ENCODE data around the gene XPNPEP1.

Gene XPNPEP1

GRCh38 chr10:109899356-109900331 lies 23.7 kb downstream of the XPNPEP1 start:
- no CpG with 5 or more reads among the region's 9 CpGs for WGBS (ENCODE audit: extremely low coverage, insufficient coverage, low lambda C conversion rate)
- H3K79me1 ChIP-seq (ENCODE audit: low read length): peaks cover 8% of the 10 kb centered on the region
- H4K5ac ChIP-seq (ENCODE audit: low read length): no peak overlapping the region
- H3K9ac ChIP-seq (ENCODE audit: low read length): no peak overlapping the region
- H3K79me2 ChIP-seq (ENCODE audit: control insufficient read depth, insufficient read depth, low read length): no peaks in the 10 kb centered on the region
- no peak overlapping the region for H3K4me3 ChIP-seq (ENCODE audit: low read length)
- no peaks in the 10 kb centered on the region for H3K36me3 ChIP-seq (ENCODE audit: control insufficient read depth, insufficient read depth, low read length)
- H2BK5ac ChIP-seq (ENCODE audit: low read length): no peak overlapping the region
- no peaks in the 10 kb centered on the region for H3K4me1 ChIP-seq (ENCODE audit: control insufficient read depth, low read depth, low read length)
- no peak for DNase-seq
- no peak overlapping the region for H3K27ac ChIP-seq (ENCODE audit: low read depth, low read length)
- H2BK15ac ChIP-seq (replicated peaks; ENCODE audit: low read depth): no peak overlapping the region
- no peak overlapping the region for H2BK120ac ChIP-seq (ENCODE audit: low read depth, low read length)
- no peak overlapping the region for H3K23ac ChIP-seq (ENCODE audit: low read length)
- no peak overlapping the region for H3K18ac ChIP-seq (ENCODE audit: low read length)
- H3K27me3 ChIP-seq (ENCODE audit: insufficient read depth, low read length, poor library complexity): no peaks in the 10 kb centered on the region
- H2AK5ac ChIP-seq (ENCODE audit: low read length): no peak overlapping the region
- no peak overlapping the region for H4K8ac ChIP-seq (ENCODE audit: low read depth, low read length)
- no peak overlapping the region for H3K56ac ChIP-seq (ENCODE audit: low read length)
- no peak overlapping the region for H3K4ac ChIP-seq (ENCODE audit: low read depth, low read length)
- H3K4me2 ChIP-seq (ENCODE audit: low read length): no peak overlapping the region

GRCh38 chr10:109898666-109899355 lies 24.5 kb downstream of the XPNPEP1 start:
- H3K9ac ChIP-seq (ENCODE audit: low read length): no peak overlapping the region
- DNase-seq: no peak
- H4K8ac ChIP-seq (ENCODE audit: low read depth, low read length): no peak overlapping the region
- H2AK5ac ChIP-seq (ENCODE audit: low read length): no peak overlapping the region
- whole genome bisulfite sequencing (ENCODE audit: extremely low coverage, insufficient coverage, low lambda C conversion rate): no CpG with 5 or more reads among the region's 5 CpGs
- no peak overlapping the region for H2BK15ac ChIP-seq (replicated peaks; ENCODE audit: low read depth)
- no peak overlapping the region for H3K27ac ChIP-seq (ENCODE audit: low read depth, low read length)
- H3K18ac ChIP-seq (ENCODE audit: low read length): no peak overlapping the region
- H3K4me1 ChIP-seq (ENCODE audit: control insufficient read depth, low read depth, low read length): no peaks in the 10 kb centered on the region
- no peaks in the 10 kb centered on the region for H3K79me2 ChIP-seq (ENCODE audit: control insufficient read depth, insufficient read depth, low read length)
- no peak overlapping the region for H4K5ac ChIP-seq (ENCODE audit: low read length)
- H3K23ac ChIP-seq (ENCODE audit: low read length): no peak overlapping the region
- no peak overlapping the region for H3K4me3 ChIP-seq (ENCODE audit: low read length)
- no peak overlapping the region for H2BK120ac ChIP-seq (ENCODE audit: low read depth, low read length)
- no peaks in the 10 kb centered on the region for H3K27me3 ChIP-seq (ENCODE audit: insufficient read depth, low read length, poor library complexity)
- no peak overlapping the region for H3K56ac ChIP-seq (ENCODE audit: low read length)
- H2BK5ac ChIP-seq (ENCODE audit: low read length): no peak overlapping the region
- no peak overlapping the region for H3K4ac ChIP-seq (ENCODE audit: low read depth, low read length)
- H3K79me1 ChIP-seq (ENCODE audit: low read length): peaks cover 8% of the 10 kb centered on the region
- no peaks in the 10 kb centered on the region for H3K36me3 ChIP-seq (ENCODE audit: control insufficient read depth, insufficient read depth, low read length)
- no peak overlapping the region for H3K4me2 ChIP-seq (ENCODE audit: low read length)

GRCh38 chr10:109898007-109898406 lies 25.3 kb downstream of the XPNPEP1 start:
- H2AK5ac ChIP-seq (ENCODE audit: low read length): no peak overlapping the region
- WGBS (ENCODE audit: extremely low coverage, insufficient coverage, low lambda C conversion rate): no CpG with 5 or more reads among the region's 6 CpGs
- H3K27me3 ChIP-seq (ENCODE audit: insufficient read depth, low read length, poor library complexity): no peaks in the 10 kb centered on the region
- no peak overlapping the region for H2BK120ac ChIP-seq (ENCODE audit: low read depth, low read length)
- no peak overlapping the region for H2BK5ac ChIP-seq (ENCODE audit: low read length)
- DNase-seq: no peak
- no peak overlapping the region for H3K18ac ChIP-seq (ENCODE audit: low read length)
- no peak overlapping the region for H3K27ac ChIP-seq (ENCODE audit: low read depth, low read length)
- H3K56ac ChIP-seq (ENCODE audit: low read length): no peak overlapping the region
- peaks cover 8% of the 10 kb centered on the region for H3K79me1 ChIP-seq (ENCODE audit: low read length)
- H3K36me3 ChIP-seq (ENCODE audit: control insufficient read depth, insufficient read depth, low read length): no peaks in the 10 kb centered on the region
- no peaks in the 10 kb centered on the region for H3K79me2 ChIP-seq (ENCODE audit: control insufficient read depth, insufficient read depth, low read length)
- no peak overlapping the region for H4K8ac ChIP-seq (ENCODE audit: low read depth, low read length)
- peaks cover 4% of the 10 kb centered on the region for H3K4me1 ChIP-seq (ENCODE audit: control insufficient read depth, low read depth, low read length)
- H3K9ac ChIP-seq (ENCODE audit: low read length): no peak overlapping the region
- H2BK15ac ChIP-seq (replicated peaks; ENCODE audit: low read depth): no peak overlapping the region
- H4K5ac ChIP-seq (ENCODE audit: low read length): no peak overlapping the region
- H3K4me2 ChIP-seq (ENCODE audit: low read length): no peak overlapping the region
- no peak overlapping the region for H3K23ac ChIP-seq (ENCODE audit: low read length)
- H3K4me3 ChIP-seq (ENCODE audit: low read length): no peak overlapping the region
- no peak overlapping the region for H3K4ac ChIP-seq (ENCODE audit: low read depth, low read length)

DNA sequence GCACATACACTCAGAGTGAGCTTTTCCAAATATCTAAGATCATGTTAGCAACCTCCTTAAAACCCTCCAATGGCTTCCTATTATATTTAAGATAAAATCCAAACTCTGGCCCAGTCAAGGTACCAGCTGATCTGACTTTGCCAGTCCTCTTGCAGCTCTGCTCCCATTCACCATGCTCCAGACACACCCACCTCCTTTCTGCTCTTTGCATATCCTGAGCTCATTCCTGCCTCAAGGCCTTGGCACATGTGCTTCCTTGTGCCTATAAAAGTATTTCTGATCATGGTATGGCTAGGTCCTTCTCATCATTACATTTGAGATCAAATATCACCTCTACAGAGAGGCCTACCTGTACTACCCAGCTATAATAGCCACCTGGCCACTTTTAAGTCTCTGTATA lies 27.5 kb downstream of the XPNPEP1 start:
- H2AK5ac ChIP-seq (ENCODE audit: low read length): no peak overlapping the region
- peaks cover 2% of the 10 kb centered on the region for H3K79me1 ChIP-seq (ENCODE audit: low read length)
- H4K5ac ChIP-seq (ENCODE audit: low read length): no peak overlapping the region
- no peak overlapping the region for H3K4me2 ChIP-seq (ENCODE audit: low read length)
- no peak overlapping the region for H3K18ac ChIP-seq (ENCODE audit: low read length)
- no peak for DNase-seq
- H2BK15ac ChIP-seq (replicated peaks; ENCODE audit: low read depth): no peak overlapping the region
- no peak overlapping the region for H4K8ac ChIP-seq (ENCODE audit: low read depth, low read length)
- no peak overlapping the region for H2BK5ac ChIP-seq (ENCODE audit: low read length)
- no peak overlapping the region for H2BK120ac ChIP-seq (ENCODE audit: low read depth, low read length)
- no peak overlapping the region for H3K9ac ChIP-seq (ENCODE audit: low read length)
- peaks cover 5% of the 10 kb centered on the region for H3K4me1 ChIP-seq (ENCODE audit: control insufficient read depth, low read depth, low read length)
- H3K56ac ChIP-seq (ENCODE audit: low read length): no peak overlapping the region
- H3K27ac ChIP-seq (ENCODE audit: low read depth, low read length): no peak overlapping the region
- no peak overlapping the region for H3K4me3 ChIP-seq (ENCODE audit: low read length)
- H3K36me3 ChIP-seq (ENCODE audit: control insufficient read depth, insufficient read depth, low read length): no peaks in the 10 kb centered on the region
- H3K23ac ChIP-seq (ENCODE audit: low read length): no peak overlapping the region
- H3K27me3 ChIP-seq (ENCODE audit: insufficient read depth, low read length, poor library complexity): no peaks in the 10 kb centered on the region
- no peak overlapping the region for H3K4ac ChIP-seq (ENCODE audit: low read depth, low read length)
- H3K79me2 ChIP-seq (ENCODE audit: control insufficient read depth, insufficient read depth, low read length): no peaks in the 10 kb centered on the region

GRCh38 chr10:109895095-109895818 lies 28.1 kb downstream of the XPNPEP1 start:
- no peak overlapping the region for H3K4ac ChIP-seq (ENCODE audit: low read depth, low read length)
- no peak overlapping the region for H2BK15ac ChIP-seq (replicated peaks; ENCODE audit: low read depth)
- no peaks in the 10 kb centered on the region for H3K36me3 ChIP-seq (ENCODE audit: control insufficient read depth, insufficient read depth, low read length)
- no peaks in the 10 kb centered on the region for H3K79me2 ChIP-seq (ENCODE audit: control insufficient read depth, insufficient read depth, low read length)
- no peak overlapping the region for H3K4me2 ChIP-seq (ENCODE audit: low read length)
- no peak overlapping the region for H3K4me3 ChIP-seq (ENCODE audit: low read length)
- H3K23ac ChIP-seq (ENCODE audit: low read length): no peak overlapping the region
- H2BK5ac ChIP-seq (ENCODE audit: low read length): no peak overlapping the region
- no peak overlapping the region for H4K5ac ChIP-seq (ENCODE audit: low read length)
- DNase-seq: no peak
- no peak overlapping the region for H4K8ac ChIP-seq (ENCODE audit: low read depth, low read length)
- peaks cover 2% of the 10 kb centered on the region for H3K79me1 ChIP-seq (ENCODE audit: low read length)
- no peak overlapping the region for H3K56ac ChIP-seq (ENCODE audit: low read length)
- peaks cover 5% of the 10 kb centered on the region for H3K4me1 ChIP-seq (ENCODE audit: control insufficient read depth, low read depth, low read length)
- H3K18ac ChIP-seq (ENCODE audit: low read length): no peak overlapping the region
- H3K9ac ChIP-seq (ENCODE audit: low read length): no peak overlapping the region
- no peak overlapping the region for H3K27ac ChIP-seq (ENCODE audit: low read depth, low read length)
- H3K27me3 ChIP-seq (ENCODE audit: insufficient read depth, low read length, poor library complexity): no peaks in the 10 kb centered on the region
- WGBS (ENCODE audit: extremely low coverage, insufficient coverage, low lambda C conversion rate): no CpG with 5 or more reads among the region's 7 CpGs
- H2AK5ac ChIP-seq (ENCODE audit: low read length): no peak overlapping the region
- no peak overlapping the region for H2BK120ac ChIP-seq (ENCODE audit: low read depth, low read length)
